Activated naive CD8-positive, alpha-beta T cell treated with anti-CD3 and anti-CD28 coated beads, Interleukin-2, amount 10 ng/mL, durations not matched to agents 7 days and 5 days (primary cell): Measurements from ENCODE around the gene ZMYND8. TPM values are rescaled to one million over a fixed set of nuclear protein-coding genes. Genes with fewer than 3 reads are reported as not detected.
"Not testable (repeated sequence)": the region's sequence is repeated elsewhere in the genome, so short reads cannot be mapped to it uniquely, and the experiment has no call there.

Experiments used
- ATAC-seq: fragments of 150-1000 bp; cut with Tn5 transposase; one replicate; pipeline ENCODE4 v1.10.0; 2021; ENCODE audit warnings: low read depth, moderate library complexity
- POLR2A ChIA-PET: fragments of 350-600 bp; sonication (Branson Sonifier 250); formaldehyde crosslinking; loops from one replicate; lab custom pipeline; 2021; ENCODE audit warnings: antibody characterized with exemption; lab: Charles Lee
- DNase-seq: peaks from one replicate; pipeline ENCODE4 v3.0.0; 2021
- H3K27ac Mint-ChIP-seq: one replicate; pipeline ENCODE4 v1.8.0; 2022; ENCODE audit warnings: mild to moderate bottlenecking, mixed read lengths
- H3K27me3 Mint-ChIP-seq: one replicate; pipeline ENCODE4 v1.8.0; 2022; ENCODE audit warnings: mild to moderate bottlenecking, moderate library complexity, mixed read lengths
- H3K36me3 Mint-ChIP-seq: one replicate; pipeline ENCODE4 v1.8.0; 2021; ENCODE audit warnings: mild to moderate bottlenecking, mixed read lengths
- H3K4me1 Mint-ChIP-seq: one replicate; pipeline ENCODE4 v1.8.0; 2021; ENCODE audit warnings: mixed read lengths
- H3K4me3 Mint-ChIP-seq: one replicate; pipeline ENCODE4 v1.8.0; 2022; ENCODE audit warnings: mild to moderate bottlenecking, moderate library complexity, mixed read lengths
- H3K9me3 Mint-ChIP-seq: one replicate; pipeline ENCODE4 v1.8.0; 2021; ENCODE audit warnings: mixed read lengths
- total RNA-seq, 2 experiments: library from RNA; stranded (reverse); gene quantifications; one replicate each; pipeline ENCODE4 v1.2.3, GENCODE V29; 2021

ZMYND8 gene
- total RNA-seq, 2 experiments from 2014 or later, result 51.0 to 51.5 TPM

DNA sequence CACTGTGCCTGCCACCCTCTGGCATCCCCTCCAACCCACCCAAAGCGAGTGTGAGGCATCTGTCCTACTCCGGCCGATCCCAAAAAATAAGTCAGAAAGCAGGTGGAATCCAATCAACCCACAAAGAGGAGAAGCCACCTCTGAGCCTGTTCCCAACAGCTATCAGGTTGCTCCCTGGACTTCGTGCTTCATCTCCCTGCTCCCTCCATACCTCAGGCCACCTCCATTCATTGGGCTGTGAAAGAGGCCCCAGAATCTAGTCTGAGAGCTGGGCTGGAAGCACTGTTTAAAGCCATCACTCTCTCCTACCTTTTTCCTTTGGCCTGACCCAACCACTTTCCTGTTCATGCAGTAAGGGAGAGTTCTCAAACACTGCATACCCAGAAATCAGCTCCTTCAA lies 106.1 kb downstream of the ZMYND8 start:
- H3K4me1 Mint-ChIP-seq, result peaks cover 2% of the 10 kb centered on the region
- peaks cover 30% of the 10 kb centered on the region for H3K36me3 Mint-ChIP-seq
- POLR2A ChIA-PET, result interaction anchor here (0.6 kb wide), 1 partner anchor 131 kb away, joined by 4 read pairs; no protein-coding TSS in a partner anchor
- ATAC-seq (no peak), DNase-seq (no peak)
- no peak overlapping the region for H3K4me3 Mint-ChIP-seq
- H3K27me3 Mint-ChIP-seq, result no peaks in the 10 kb centered on the region
- H3K9me3 Mint-ChIP-seq, result no peaks in the 10 kb centered on the region
- H3K27ac Mint-ChIP-seq, result no peak overlapping the region

DNA sequence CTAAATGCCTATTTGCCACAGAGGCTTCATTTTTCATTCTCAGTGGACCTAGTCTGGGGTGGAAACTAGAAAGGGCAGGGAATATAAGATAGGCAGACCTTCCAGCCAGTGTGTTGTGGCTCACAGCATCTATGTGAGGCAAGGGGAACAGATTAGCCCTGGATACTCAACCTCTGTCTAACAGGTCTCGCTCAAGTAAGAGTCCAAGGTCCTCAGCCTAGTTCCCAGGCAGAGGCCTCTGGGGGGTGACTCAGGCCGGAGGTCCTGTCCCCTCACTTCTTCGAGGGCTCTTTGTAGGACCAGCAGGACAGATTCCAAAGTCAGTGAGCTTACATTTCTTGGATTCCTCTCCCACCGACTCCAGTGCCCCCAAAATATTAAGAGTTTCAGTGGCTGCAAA lies 106.6 kb downstream of the ZMYND8 start:
- POLR2A ChIA-PET, result interaction anchor here (0.6 kb wide), 1 partner anchor 131 kb away, joined by 4 read pairs; no protein-coding TSS in a partner anchor
- peaks cover 2% of the 10 kb centered on the region for H3K4me1 Mint-ChIP-seq
- peaks cover 30% of the 10 kb centered on the region for H3K36me3 Mint-ChIP-seq
- H3K9me3 Mint-ChIP-seq, result no peaks in the 10 kb centered on the region
- no peak for DNase-seq
- ATAC-seq, result no peak
- H3K27me3 Mint-ChIP-seq, result no peaks in the 10 kb centered on the region
- H3K27ac Mint-ChIP-seq, result no peak overlapping the region
- no peak overlapping the region for H3K4me3 Mint-ChIP-seq

DNA sequence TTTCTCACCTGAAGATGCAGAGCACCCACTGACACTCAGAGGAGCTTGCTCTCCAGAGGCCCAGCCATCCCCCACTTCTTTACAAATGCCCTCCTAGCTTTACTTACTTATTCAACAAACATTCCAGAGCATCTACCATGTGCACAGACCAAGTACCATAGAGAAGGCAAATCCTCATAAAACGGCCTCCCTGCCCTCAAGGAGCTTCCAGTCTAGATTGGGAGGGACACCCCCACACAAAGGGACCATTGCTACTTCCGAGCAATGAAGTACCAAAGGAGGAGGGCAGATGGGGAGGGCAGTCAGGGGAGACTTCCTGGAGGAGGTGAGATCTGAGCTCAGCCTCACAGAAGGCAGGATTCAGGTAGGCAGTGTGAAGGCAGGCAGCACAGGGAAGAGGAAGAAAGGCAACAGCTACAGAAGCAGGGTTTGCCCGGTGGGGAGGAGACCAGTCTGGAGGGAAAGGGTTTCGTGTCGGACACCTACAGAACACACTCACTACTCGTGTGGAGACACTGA lies 108.0 kb downstream of the ZMYND8 start:
- no peak for DNase-seq
- H3K36me3 Mint-ChIP-seq, result peaks cover 33% of the 10 kb centered on the region
- H3K27ac Mint-ChIP-seq, result no peak overlapping the region
- no peaks in the 10 kb centered on the region for H3K27me3 Mint-ChIP-seq
- peaks cover 2% of the 10 kb centered on the region for H3K4me1 Mint-ChIP-seq
- no peaks in the 10 kb centered on the region for H3K9me3 Mint-ChIP-seq
- POLR2A ChIA-PET, result no interaction called here
- no peak for ATAC-seq
- H3K4me3 Mint-ChIP-seq, result no peak overlapping the region

DNA sequence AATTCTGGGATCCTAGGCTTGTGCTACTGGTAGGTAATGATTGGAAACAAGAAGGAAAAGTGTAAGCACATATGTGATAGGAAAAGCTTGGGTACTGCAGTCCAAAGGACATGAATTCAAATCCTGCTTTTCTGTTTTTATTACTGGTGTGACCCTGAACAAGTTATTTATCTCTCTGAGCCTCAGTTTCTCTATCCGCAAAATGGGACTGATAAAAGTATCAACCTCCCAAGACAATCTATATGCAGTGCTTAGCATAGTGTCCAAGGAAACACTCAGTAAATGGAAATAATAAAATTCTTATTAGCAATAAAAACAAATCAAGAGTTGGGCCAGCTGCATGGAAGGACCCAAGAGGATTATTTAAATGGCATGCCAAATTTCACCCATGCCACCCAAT lies 108.5 kb downstream of the ZMYND8 start:
- Mint-ChIP-seq H3K27me3 (no peaks in the 10 kb centered on the region), H3K9me3 (no peaks in the 10 kb centered on the region), H3K4me3 (no peak overlapping the region), H3K4me1 (peaks cover 2% of the 10 kb centered on the region), H3K27ac (no peak overlapping the region), H3K36me3 (peaks cover 32% of the 10 kb centered on the region)
- ATAC-seq, result no peak
- no peak for DNase-seq
- POLR2A ChIA-PET, result no interaction called here

DNA sequence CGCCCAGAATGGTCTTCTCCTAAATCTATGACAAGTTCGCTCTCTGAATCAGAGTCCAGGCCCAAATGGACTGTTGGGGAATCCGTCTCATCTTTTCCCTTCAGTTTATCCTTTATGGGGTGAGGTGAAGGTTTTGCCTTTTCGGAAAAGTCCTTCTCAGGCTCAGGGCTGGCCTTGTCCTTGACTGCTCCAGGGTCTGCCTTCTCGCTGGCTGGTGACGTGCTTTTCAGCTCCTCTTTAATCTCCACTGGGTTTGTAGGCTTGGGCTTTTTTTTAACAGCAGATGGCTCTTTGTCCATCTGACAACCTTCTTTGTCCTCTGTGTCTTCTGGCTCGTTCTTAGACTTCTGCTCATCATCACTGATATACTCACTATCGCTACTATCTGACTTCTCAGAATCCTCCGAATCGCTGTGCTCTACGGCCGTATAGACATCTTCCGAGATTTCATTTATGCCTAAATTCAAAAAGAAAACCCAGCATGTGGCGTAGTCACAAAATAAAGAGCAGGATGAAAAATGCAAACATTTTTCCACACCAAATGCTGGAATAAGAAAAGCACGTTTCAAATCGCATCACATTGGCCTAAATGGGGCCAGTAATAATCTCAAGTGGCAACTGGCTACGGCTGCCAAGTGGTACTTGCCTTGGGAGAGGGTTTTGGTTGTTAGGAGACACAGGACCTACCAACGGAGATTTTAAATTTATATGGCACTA lies 110.3 kb downstream of the ZMYND8 start:
- H3K27ac Mint-ChIP-seq, result no peak overlapping the region
- H3K4me3 Mint-ChIP-seq, result no peak overlapping the region
- no peaks in the 10 kb centered on the region for H3K9me3 Mint-ChIP-seq
- H3K27me3 Mint-ChIP-seq, result no peaks in the 10 kb centered on the region
- DNase-seq (no peak), ATAC-seq (no peak)
- H3K36me3 Mint-ChIP-seq, result peaks cover 34% of the 10 kb centered on the region
- peaks cover 2% of the 10 kb centered on the region for H3K4me1 Mint-ChIP-seq
- POLR2A ChIA-PET, result no interaction called here

DNA sequence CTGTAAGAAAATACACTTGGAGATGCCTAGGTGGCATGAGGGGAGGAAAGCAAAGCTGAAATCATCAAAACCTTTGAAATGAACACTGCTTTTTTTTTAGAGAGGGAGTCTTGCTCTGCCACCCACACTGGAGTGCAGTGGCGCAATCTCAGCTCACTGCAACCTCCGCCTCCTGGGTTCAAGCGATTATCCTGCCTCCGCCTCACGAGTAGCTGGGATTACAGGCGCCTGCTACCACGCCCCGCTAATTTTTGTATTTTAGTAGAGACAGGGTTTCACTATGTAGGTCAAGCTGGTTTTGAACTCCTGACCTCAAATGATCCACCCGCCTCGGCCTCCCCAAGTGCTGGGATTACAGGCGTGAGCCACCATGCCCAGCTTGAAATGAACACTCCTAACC lies 111.3 kb downstream of the ZMYND8 start:
- H3K27me3 Mint-ChIP-seq, H3K9me3 Mint-ChIP-seq, DNase-seq, ATAC-seq, H3K4me3 Mint-ChIP-seq, H3K27ac Mint-ChIP-seq, POLR2A ChIA-PET, H3K4me1 Mint-ChIP-seq: not testable (repeated sequence)
- peaks cover 29% of the 10 kb centered on the region for H3K36me3 Mint-ChIP-seq

DNA sequence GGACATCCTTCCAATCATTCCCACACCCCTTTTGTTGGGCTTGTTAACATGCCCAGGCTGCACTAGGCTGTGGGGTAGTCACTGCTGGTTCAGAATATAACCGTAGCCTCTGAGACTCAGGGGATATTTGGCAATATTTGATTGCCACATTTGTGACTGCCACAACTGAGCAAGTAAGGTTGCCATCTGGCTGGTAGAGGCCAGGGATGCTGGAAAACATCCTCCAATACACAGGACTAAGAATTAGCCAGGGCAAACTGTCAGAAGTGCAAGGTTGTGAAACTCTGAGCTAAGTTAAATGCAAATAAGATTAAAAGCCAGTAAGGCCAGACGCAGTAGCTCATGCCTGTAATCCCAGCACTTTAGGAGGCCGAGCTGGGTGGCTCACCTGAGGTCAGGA lies 112.0 kb downstream of the ZMYND8 start:
- Mint-ChIP-seq H3K27me3 (no peaks in the 10 kb centered on the region), H3K27ac (no peak overlapping the region), H3K4me1 (peaks cover 2% of the 10 kb centered on the region), H3K36me3 (peaks cover 27% of the 10 kb centered on the region), H3K4me3 (no peak overlapping the region), H3K9me3 (no peaks in the 10 kb centered on the region)
- no peak for ATAC-seq
- no peak for DNase-seq
- POLR2A ChIA-PET, result no interaction called here

DNA sequence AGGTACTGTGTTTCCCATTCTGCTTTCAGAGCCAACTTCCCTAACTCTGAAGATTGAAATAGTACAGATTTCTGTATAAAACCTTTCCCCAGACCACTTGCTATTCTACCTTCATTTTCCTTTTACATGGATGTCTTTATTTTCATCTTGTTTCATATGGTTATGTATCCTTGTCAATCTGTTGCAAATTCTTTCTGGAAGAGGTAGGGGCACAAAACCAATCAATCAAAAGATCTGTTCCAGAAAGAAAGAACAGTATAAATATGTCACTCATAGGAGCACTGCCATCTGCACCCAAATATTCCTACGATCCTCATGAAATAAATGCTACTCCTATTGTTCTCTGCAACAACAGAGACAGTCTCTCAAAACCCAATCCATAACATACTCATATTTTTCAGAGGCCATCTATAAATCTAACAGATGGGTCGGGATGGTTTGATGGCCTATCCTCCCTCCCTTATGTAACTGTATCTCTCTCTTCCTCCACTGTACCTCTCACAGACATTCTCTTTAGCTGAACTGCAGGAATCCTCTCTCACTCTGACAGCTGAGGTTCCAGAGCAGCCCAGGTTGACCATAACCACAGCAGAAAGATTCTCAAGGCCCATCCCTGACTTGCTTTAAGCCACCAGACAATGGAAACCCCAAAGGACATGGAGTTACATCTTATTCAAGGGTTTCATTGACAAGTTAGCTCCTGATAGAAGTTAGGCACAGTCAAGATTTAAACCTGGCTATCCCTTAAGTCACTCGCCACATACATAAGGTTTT lies 112.8 kb downstream of the ZMYND8 start:
- no peak for DNase-seq
- POLR2A ChIA-PET, result no interaction called here
- no peaks in the 10 kb centered on the region for H3K27me3 Mint-ChIP-seq
- H3K4me1 Mint-ChIP-seq, result no peaks in the 10 kb centered on the region
- no peaks in the 10 kb centered on the region for H3K9me3 Mint-ChIP-seq
- no peak for ATAC-seq
- peaks cover 23% of the 10 kb centered on the region for H3K36me3 Mint-ChIP-seq
- H3K27ac Mint-ChIP-seq, result no peak overlapping the region
- H3K4me3 Mint-ChIP-seq, result no peak overlapping the region

DNA sequence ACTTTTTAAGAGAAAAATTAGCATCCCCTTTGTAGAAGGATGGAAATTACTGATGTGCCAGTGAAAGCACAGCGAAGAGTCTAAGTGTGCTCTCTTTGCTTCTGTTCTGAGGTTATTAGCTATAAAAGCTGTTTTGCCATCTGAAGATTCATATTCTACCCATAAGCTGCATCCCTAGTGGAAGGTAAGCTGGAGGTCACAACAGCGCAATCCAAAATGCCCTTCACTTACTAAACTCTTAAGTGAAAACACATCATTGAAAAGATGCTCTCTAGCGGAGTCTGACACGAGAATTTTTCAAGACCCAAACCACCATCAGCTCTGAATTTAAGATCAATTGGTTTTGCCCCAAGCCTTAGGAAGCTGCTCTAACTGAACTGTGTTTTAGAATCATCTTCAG lies 113.5 kb downstream of the ZMYND8 start:
- H3K9me3 Mint-ChIP-seq, result no peaks in the 10 kb centered on the region
- no peak overlapping the region for H3K27ac Mint-ChIP-seq
- POLR2A ChIA-PET, result no interaction called here
- H3K4me3 Mint-ChIP-seq, result no peak overlapping the region
- ATAC-seq, result no peak
- H3K4me1 Mint-ChIP-seq, result no peaks in the 10 kb centered on the region
- H3K36me3 Mint-ChIP-seq, result peaks cover 25% of the 10 kb centered on the region
- H3K27me3 Mint-ChIP-seq, result no peaks in the 10 kb centered on the region
- DNase-seq, result no peak

DNA sequence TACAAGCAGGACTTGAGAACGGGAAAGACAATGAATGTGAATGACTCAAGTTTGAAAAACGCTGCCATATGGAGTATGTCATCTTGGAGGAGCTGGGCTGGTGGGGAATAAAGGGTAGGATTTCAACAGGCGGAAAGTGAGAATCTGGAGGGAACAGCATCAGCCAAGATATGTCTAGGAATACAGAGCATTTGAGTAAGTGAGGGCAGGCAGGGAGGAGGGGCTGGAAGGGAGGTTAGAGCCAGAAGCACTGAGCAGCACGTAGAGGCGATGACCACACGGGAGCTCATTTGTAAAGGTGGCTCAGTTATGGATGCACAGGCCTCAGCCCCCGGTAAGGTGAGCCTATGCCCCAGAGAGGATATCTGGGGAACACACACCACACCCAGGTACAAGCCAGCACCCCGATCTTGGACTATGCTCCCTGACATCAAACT lies 115.1 kb downstream of the ZMYND8 start:
- Mint-ChIP-seq H3K4me1 (no peaks in the 10 kb centered on the region), H3K27me3 (no peaks in the 10 kb centered on the region), H3K36me3 (peaks cover 35% of the 10 kb centered on the region), H3K27ac (no peak overlapping the region), H3K9me3 (no peaks in the 10 kb centered on the region), H3K4me3 (no peak overlapping the region)
- POLR2A ChIA-PET, result no interaction called here
- DNase-seq (no peak), ATAC-seq (no peak)

DNA sequence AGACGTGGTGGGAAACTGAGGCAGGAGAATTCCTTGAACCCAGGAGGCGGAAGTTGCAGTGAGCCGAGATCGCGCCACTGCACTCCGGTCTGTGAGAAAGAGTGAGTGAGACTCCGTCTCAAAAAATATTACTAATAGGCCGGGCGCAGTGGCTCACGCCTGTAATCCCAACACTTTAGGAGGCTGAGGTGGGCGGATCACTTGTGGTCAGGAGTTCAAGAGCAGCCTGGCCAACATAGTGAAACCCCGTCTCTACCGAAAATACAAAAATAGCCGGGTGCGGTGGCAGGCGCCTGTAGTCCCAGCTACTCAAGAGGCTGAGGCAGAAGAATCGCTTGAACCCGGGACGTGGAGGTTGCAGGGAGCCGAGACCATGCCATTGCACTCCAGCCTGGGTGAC lies 116.4 kb downstream of the ZMYND8 start:
- H3K27me3 Mint-ChIP-seq, H3K27ac Mint-ChIP-seq, H3K9me3 Mint-ChIP-seq, POLR2A ChIA-PET, H3K4me3 Mint-ChIP-seq, H3K4me1 Mint-ChIP-seq, ATAC-seq, DNase-seq: not testable (repeated sequence)
- peaks cover 44% of the 10 kb centered on the region for H3K36me3 Mint-ChIP-seq

DNA sequence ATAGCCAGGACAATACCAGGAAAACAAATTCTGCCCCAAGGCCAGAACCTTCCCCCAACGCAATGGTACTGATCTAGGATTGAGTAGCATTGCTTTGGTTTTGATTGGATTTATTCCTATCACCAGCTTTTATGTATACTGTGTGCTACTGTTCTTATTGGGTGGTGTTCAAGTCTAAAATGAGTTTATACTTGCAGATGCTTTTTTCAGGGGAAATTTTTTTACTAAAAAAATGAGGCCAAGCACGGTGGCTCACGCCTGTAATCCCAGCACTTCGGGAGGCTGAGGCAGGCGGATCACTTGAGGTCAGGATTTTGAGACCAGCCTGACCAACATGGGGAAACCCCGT lies 116.8 kb downstream of the ZMYND8 start:
- no peaks in the 10 kb centered on the region for H3K9me3 Mint-ChIP-seq
- no peaks in the 10 kb centered on the region for H3K27me3 Mint-ChIP-seq
- H3K27ac Mint-ChIP-seq, result no peak overlapping the region
- no peaks in the 10 kb centered on the region for H3K4me1 Mint-ChIP-seq
- DNase-seq (no peak), ATAC-seq (no peak)
- no peak overlapping the region for H3K4me3 Mint-ChIP-seq
- POLR2A ChIA-PET, result no interaction called here
- H3K36me3 Mint-ChIP-seq, result peaks cover 44% of the 10 kb centered on the region

DNA sequence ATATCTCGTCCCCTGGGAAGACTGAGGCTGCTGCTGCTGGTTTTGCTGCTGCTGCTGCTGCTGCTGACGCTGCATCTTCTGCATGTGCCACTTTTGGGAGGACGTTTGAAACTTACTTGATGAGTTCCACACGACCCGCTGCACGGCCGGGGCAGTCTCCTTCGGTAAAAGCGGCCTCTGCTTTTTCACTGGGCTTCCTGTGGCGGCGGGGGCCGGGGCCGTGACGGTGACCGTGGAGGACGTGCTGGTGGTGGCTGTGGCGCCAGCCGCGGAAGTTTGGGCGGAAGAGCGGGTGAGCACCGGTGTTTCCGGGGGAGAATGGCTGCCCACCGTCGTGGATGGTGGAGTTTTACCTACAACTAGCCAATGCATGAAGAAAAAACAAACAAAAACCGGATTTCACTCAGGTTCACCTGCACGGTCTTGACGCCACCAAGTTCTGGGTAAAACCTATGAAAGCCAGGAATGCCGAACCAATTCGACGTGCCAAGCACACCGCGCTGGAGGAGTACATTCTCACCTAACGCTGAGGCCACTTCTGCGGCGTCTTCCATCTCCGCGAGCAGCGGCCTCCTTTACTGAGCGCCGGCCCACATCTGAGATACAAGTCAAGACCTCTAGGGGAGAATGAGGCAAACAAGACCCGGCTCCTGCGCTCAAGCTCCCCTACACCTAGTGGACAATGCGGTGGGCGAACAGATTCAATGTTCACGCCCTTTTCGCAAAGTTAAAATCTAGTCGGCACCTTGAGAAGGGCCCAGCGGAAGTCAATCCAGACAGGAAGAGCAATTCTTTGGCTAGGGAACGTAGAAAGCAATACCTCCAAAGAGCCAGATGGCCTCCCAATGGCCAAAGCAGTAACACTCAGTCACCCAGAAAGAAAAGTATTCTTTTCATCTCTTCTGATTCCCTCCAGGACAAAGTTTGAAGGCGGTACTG lies 117.5 kb downstream of the ZMYND8 start:
- Mint-ChIP-seq H3K36me3 (peaks cover 47% of the 10 kb centered on the region), H3K27ac (no peak overlapping the region), H3K4me1 (no peaks in the 10 kb centered on the region), H3K27me3 (no peaks in the 10 kb centered on the region), H3K4me3 (no peak overlapping the region), H3K9me3 (no peaks in the 10 kb centered on the region)
- POLR2A ChIA-PET, result no interaction called here
- DNase-seq, result no peak
- ATAC-seq, result no peak
